IMR-90 (cell line): ENCODE measurements around the gene FOCAD. TPM values are rescaled to one million over a fixed set of nuclear protein-coding genes. Genes with fewer than 3 reads are reported as not detected.

Experiments used
- ATAC-seq: fragments of 200-7000 bp; cut with Tn5 transposase; 2 replicates; pipeline ENCODE4 v1.9.1; 2020; ENCODE audit warnings: low read depth, mild to moderate bottlenecking, moderate library complexity
- BruUV-seq: library from RNA; stranded (reverse); fragments of 400-500 nt; replicated peaks from 2 replicates; lab custom pipeline; 2021; lab: Mats Ljungman, UMichigan
- CTCF ChIA-PET: fragments of 300-600 bp; formaldehyde crosslinking; extraction: SDS; loops from one replicate; lab custom pipeline; 2021; ENCODE audit warnings: antibody characterized with exemption; lab: Yijun Ruan, JAX
- POLR2A ChIA-PET: fragments of 300-600 bp; sonication (Branson Sonifier 250); formaldehyde crosslinking; loops from one replicate; lab custom pipeline; 2022; ENCODE audit warnings: antibody characterized with exemption; ENCODE audit not compliant: unreplicated experiment; lab: Charles Lee
- DNase-seq: peaks from one replicate; pipeline ENCODE4 v3.0.0; 2013
- H2AFZ ChIP-seq: replicated peaks from 2 replicates; pipeline ENCODE3; 2013; ENCODE audit warnings: low read length, mild to moderate bottlenecking; ENCODE audit not compliant: poor library complexity
- H2AK5ac ChIP-seq: 2 replicates; pipeline ENCODE4 v1.6.1; 2013; ENCODE audit warnings: low read depth, low read length, inconsistent platforms
- H2AK9ac ChIP-seq: replicated peaks from 2 replicates; pipeline ENCODE3; 2013; ENCODE audit warnings: mild to moderate bottlenecking, low read depth, low read length, moderate library complexity; ENCODE audit not compliant: poor library complexity
- H2BK120ac ChIP-seq: 2 replicates; pipeline ENCODE4 v1.6.1; 2013; ENCODE audit warnings: low read depth, low read length, inconsistent platforms
- H2BK15ac ChIP-seq: 3 replicates; pipeline ENCODE4 v1.6.1; 2013; ENCODE audit warnings: low read depth, low read length, inconsistent platforms
- H2BK20ac ChIP-seq: 2 replicates; pipeline ENCODE4 v1.6.1; 2013; ENCODE audit warnings: low read depth, mild to moderate bottlenecking, inconsistent platforms, low read length, moderate library complexity
- H2BK5ac ChIP-seq: 2 replicates; pipeline ENCODE4 v1.6.1; 2013; ENCODE audit warnings: mild to moderate bottlenecking, low read depth, low read length, inconsistent platforms; ENCODE audit not compliant: poor library complexity, severe bottlenecking
- H3K14ac ChIP-seq: replicated peaks from 2 replicates; pipeline ENCODE4 v1.6.1; 2013; ENCODE audit warnings: low read depth, low read length, inconsistent platforms
- H3K18ac ChIP-seq: 2 replicates; pipeline ENCODE4 v1.6.1; 2013; ENCODE audit warnings: low read depth, low read length, control low read depth
- H3K23ac ChIP-seq: 2 replicates; pipeline ENCODE4 v1.6.1; 2013; ENCODE audit warnings: low read depth, low read length, inconsistent platforms
- H3K27ac ChIP-seq: 2 replicates; pipeline ENCODE4 v1.5.1; 2013; ENCODE audit warnings: mild to moderate bottlenecking, control low read depth, low read length; ENCODE audit not compliant: insufficient read depth
- H3K27me3 ChIP-seq: 2 replicates; pipeline ENCODE4 v1.6.1; 2013; ENCODE audit warnings: low read length; ENCODE audit not compliant: control insufficient read depth, insufficient read depth
- H3K36me3 ChIP-seq: 2 replicates; pipeline ENCODE4 v1.6.1; 2013; ENCODE audit warnings: low read length, mixed read lengths; ENCODE audit not compliant: control insufficient read depth, insufficient read depth
- H3K4ac ChIP-seq: 2 replicates; pipeline ENCODE4 v1.6.1; 2013; ENCODE audit warnings: low read depth, low read length, inconsistent platforms
- H3K4me1 ChIP-seq: 2 replicates; pipeline ENCODE4 v1.6.1; 2013; ENCODE audit warnings: low read length, mixed read lengths; ENCODE audit not compliant: control insufficient read depth, insufficient read depth
- H3K4me2 ChIP-seq: 2 replicates; pipeline ENCODE4 v1.6.1; 2013; ENCODE audit warnings: low read depth, mild to moderate bottlenecking, control low read depth, low read length, moderate library complexity
- H3K4me3 ChIP-seq: 2 replicates; pipeline ENCODE4 v1.5.1; 2013; ENCODE audit warnings: low read depth, mild to moderate bottlenecking, control low read depth, low read length, moderate library complexity; ENCODE audit not compliant: insufficient read depth
- H3K56ac ChIP-seq: 2 replicates; pipeline ENCODE4 v1.6.1; 2013; ENCODE audit warnings: low read length, inconsistent platforms; ENCODE audit not compliant: insufficient read depth; ENCODE audit errors: extremely low read depth
- H3K79me1 ChIP-seq, 2 experiments: 2 replicates each; pipeline ENCODE4 v1.6.1; 2013; ENCODE audit warnings: low read length in 2 of 2, inconsistent platforms in 1 of 2, low read depth in 1 of 2
- H3K9ac ChIP-seq: 2 replicates; pipeline ENCODE4 v1.6.1; 2013; ENCODE audit warnings: low read depth, low read length, control low read depth
- H3K9me1 ChIP-seq: 2 replicates; pipeline ENCODE4 v1.6.1; 2013; ENCODE audit warnings: low read length, inconsistent platforms; ENCODE audit not compliant: insufficient read depth
- H3K9me3 ChIP-seq: 2 replicates; pipeline ENCODE4 v1.6.1; 2013; ENCODE audit warnings: low read length; ENCODE audit not compliant: control insufficient read depth, insufficient read depth
- H4K20me1 ChIP-seq: 2 replicates; pipeline ENCODE4 v1.6.1; 2013; ENCODE audit warnings: low read length, inconsistent platforms; ENCODE audit not compliant: insufficient read depth
- H4K5ac ChIP-seq: 2 replicates; pipeline ENCODE4 v1.6.1; 2013; ENCODE audit warnings: mild to moderate bottlenecking, low read depth, low read length, control low read depth
- H4K8ac ChIP-seq, 2 experiments: 2 replicates each; pipeline ENCODE4 v1.6.1; 2013; ENCODE audit warnings: low read depth in 2 of 2, low read length in 2 of 2, control low read depth in 1 of 2, inconsistent platforms in 1 of 2
- H4K91ac ChIP-seq: 2 replicates; pipeline ENCODE4 v1.6.1; 2013; ENCODE audit warnings: low read depth, low read length, inconsistent platforms; ENCODE audit not compliant: insufficient read depth
- MAFK ChIP-seq: IDR thresholded peaks from 2 replicates; pipeline ENCODE4 v1.6.1; 2012; ENCODE audit warnings: low read depth, low read length, improper control_type of control experiment
- MAZ ChIP-seq: IDR thresholded peaks from 2 replicates; pipeline ENCODE4 v1.6.1; 2012; ENCODE audit warnings: low read depth, mild to moderate bottlenecking, low read length, improper control_type of control experiment, moderate library complexity, borderline replicate concordance
- SMC3 ChIP-seq: fragments of 150-350 bp; IDR thresholded peaks from 2 replicates; pipeline ENCODE4 v1.6.1; 2016; ENCODE audit warnings: low read depth, mild to moderate bottlenecking, antibody characterized with exemption, low read length, moderate library complexity
- WGBS, 2 experiments: methylation state at CpG; one replicate each; pipeline versions ENCODE4 v1.1.5 to v1.1.7; 2013; ENCODE audit warnings: missing lambda C conversion rate in 2 of 2; ENCODE audit not compliant: insufficient read length in 1 of 2; ENCODE audit errors: extremely low coverage in 2 of 2; 5-methylcytosine and 5-hydroxymethylcytosine counted together
- dilution Hi-C: fragments of 300-500 bp; cut with HindIII; formaldehyde crosslinking; loops from one replicate; pipeline ENCODE4 v1.14.3; 2018; ENCODE audit warnings: low sequenced_read_pairs; ENCODE audit not compliant: unreplicated experiment
- in situ Hi-C: fragments of 300-500 bp; cut with MboI; formaldehyde crosslinking; loops from 3 replicates; pipeline ENCODE4 v1.14.3; 2019; ENCODE audit warnings: low sequenced_read_pairs, inconsistent platforms, mixed read lengths
- intact Hi-C: fragments of 100-400 bp; cut with micrococcal nuclease; formaldehyde crosslinking; loops from 2 replicates; pipeline ENCODE4 v1.10.0; 2022
- polyA plus RNA-seq, 3 experiments: library from polyadenylated mRNA; depleted of rRNA; stranded (reverse); fragments of >200 nt; gene quantifications; 2 replicates each; pipeline ENCODE4 v1.2.3, GENCODE V29; 2012; ENCODE audit warnings: low replicate concordance in 1 of 3
- total RNA-seq: library from RNA; depleted of rRNA; stranded (reverse); fragments of >200 nt; gene quantifications from 2 replicates; pipeline ENCODE4 v1.2.3, GENCODE V29; 2012

Gene FOCAD
- total and polyA plus RNA-seq, 2 of the 4 experiments (the other 2 are of a cell fraction) = 28.8 to 91.2 TPM

- no peak overlapping the region for H2BK120ac ChIP-seq
- no peak overlapping the region for H3K27ac ChIP-seq
- no peak overlapping the region for H2BK15ac ChIP-seq
- no peak overlapping the region for H2BK5ac ChIP-seq
- H3K4me3 ChIP-seq = no peak overlapping the region
- H4K91ac ChIP-seq = no peak overlapping the region
- dilution Hi-C loops (no loop called here), intact Hi-C loops (no loop called here), in situ Hi-C loops (no loop called here)
- no peak overlapping the region for H3K56ac ChIP-seq
- H4K20me1 ChIP-seq = no peaks in the 10 kb centered on the region
- H3K27me3 ChIP-seq = no peaks in the 10 kb centered on the region
- no peak overlapping the region for H3K4ac ChIP-seq
- H3K14ac ChIP-seq = no peak overlapping the region
- H3K4me2 ChIP-seq = no peak overlapping the region
- H3K9me1 ChIP-seq = no peaks in the 10 kb centered on the region
- H4K8ac ChIP-seq = no peak overlapping the region
- H3K36me3 ChIP-seq = peaks cover 2% of the 10 kb centered on the region; the same call in 1 of the 2 replicates
- peak; percentile 2 for DNase-seq
- no peak overlapping the region for H4K5ac ChIP-seq
- H3K18ac ChIP-seq = no peak overlapping the region
- H3K4me1 ChIP-seq = no peaks in the 10 kb centered on the region
- H2BK20ac ChIP-seq = no peak overlapping the region
- no peak overlapping the region for H2AFZ ChIP-seq
- H3K23ac ChIP-seq = no peak overlapping the region
- no TSS peak for BruUV-seq
- WGBS, 2 experiments = no CpG with 5 or more reads among the region's 3 CpGs
- no peak for ATAC-seq
- no peak overlapping the region for H2AK5ac ChIP-seq
- TF ChIP-seq MAFK = no peak
- TF ChIP-seq SMC3 = no peak
- no peak for TF ChIP-seq MAZ
- H3K9me3 ChIP-seq = no peaks in the 10 kb centered on the region
- no peak overlapping the region for H3K9ac ChIP-seq
- ChIA-PET POLR2A (no interaction called here), CTCF (no interaction called here)
- H2AK9ac ChIP-seq = no peak overlapping the region
- peaks cover 4 to 10% of the 10 kb centered on the region in 2 experiments; a peak in 2 of 4 replicates for H3K79me1 ChIP-seq
These were observed 69.7 kb downstream of the FOCAD start for GRCh38 chr9:20753761-20754160.
